GM23248 (cell line): ENCODE data around the gene PHLDB2. TPM values are rescaled to one million over a fixed set of nuclear protein-coding genes. Genes with fewer than 3 reads are reported as not detected.

Source experiments
- DNase-seq: peaks from one replicate; pipeline ENCODE4 v3.0.0-alpha.2; 2015
- H2AFZ ChIP-seq: fragments of 200-600 bp; sonication (generic); 2 replicates; pipeline ENCODE4 v1.6.1; 2016; ENCODE audit warnings: antibody characterized with exemption
- H3F3A ChIP-seq: fragments of 200-600 bp; sonication (generic); 2 replicates; pipeline ENCODE4 v1.6.1; 2016; ENCODE audit warnings: mild to moderate bottlenecking, antibody characterized with exemption, mixed run types; ENCODE audit not compliant: insufficient read depth
- H3K27ac ChIP-seq: fragments of 200-600 bp; sonication (generic); 2 replicates; pipeline ENCODE4 v1.5.1; 2016; ENCODE audit warnings: mild to moderate bottlenecking
- H3K27me3 ChIP-seq: fragments of 200-600 bp; sonication (generic); replicated peaks from 2 replicates; pipeline ENCODE4 v1.6.1; 2016; ENCODE audit warnings: mild to moderate bottlenecking; ENCODE audit not compliant: insufficient read depth
- H3K36me3 ChIP-seq: fragments of 200-600 bp; sonication (generic); 2 replicates; pipeline ENCODE4 v1.6.1; 2016; ENCODE audit warnings: low read depth, mild to moderate bottlenecking
- H3K4me1 ChIP-seq: fragments of 200-600 bp; sonication (generic); 2 replicates; pipeline ENCODE4 v1.6.1; 2016; ENCODE audit warnings: mild to moderate bottlenecking; ENCODE audit not compliant: insufficient read depth
- H3K4me2 ChIP-seq: fragments of 200-600 bp; sonication (generic); one replicate; pipeline ENCODE4 v1.6.1; 2016; ENCODE audit warnings: mild to moderate bottlenecking; ENCODE audit not compliant: unreplicated experiment
- H3K4me3 ChIP-seq: fragments of 200-600 bp; sonication (generic); 2 replicates; pipeline ENCODE4 v1.5.1; 2016; ENCODE audit warnings: mild to moderate bottlenecking
- H3K79me2 ChIP-seq: fragments of 200-600 bp; sonication (generic); 2 replicates; pipeline ENCODE4 v1.6.1; 2016; ENCODE audit warnings: mild to moderate bottlenecking; ENCODE audit not compliant: insufficient read depth
- H3K9ac ChIP-seq: fragments of 200-600 bp; sonication (generic); 2 replicates; pipeline ENCODE4 v1.6.1; 2016; ENCODE audit warnings: mild to moderate bottlenecking
- H3K9me2 ChIP-seq: fragments of 200-600 bp; sonication (generic); 2 replicates; pipeline ENCODE4 v1.6.1; 2016; ENCODE audit warnings: mixed run types, mild to moderate bottlenecking, moderate library complexity; ENCODE audit not compliant: insufficient read depth
- H3K9me3 ChIP-seq: fragments of 200-600 bp; sonication (generic); one replicate; pipeline ENCODE4 v1.6.1; 2017; ENCODE audit warnings: low read depth
- H4K20me1 ChIP-seq: fragments of 200-600 bp; sonication (generic); 2 replicates; pipeline ENCODE4 v1.6.0; 2016; ENCODE audit not compliant: insufficient read depth
- EZH2 ChIP-seq: fragments of 200-600 bp; sonication (generic); IDR thresholded peaks from 2 replicates; pipeline ENCODE4 v1.6.1; 2018; ENCODE audit warnings: antibody characterized with exemption, mild to moderate bottlenecking; ENCODE audit not compliant: insufficient read depth, poor library complexity, severe bottlenecking
- EZH2phosphoT487 ChIP-seq: fragments of 200-600 bp; sonication (generic); IDR thresholded peaks from 2 replicates; pipeline ENCODE4 v1.6.1; 2018; ENCODE audit warnings: antibody characterized with exemption, moderate library complexity, mild to moderate bottlenecking, low read depth; ENCODE audit not compliant: insufficient read depth
- WGBS, 2 experiments: methylation state at CpG; one replicate each; pipeline ENCODE4 v1.1.6; 2015 to 2017; ENCODE audit warnings: low lambda C conversion rate in 2 of 2, low coverage in 1 of 2; ENCODE audit errors: missing lambda C conversion rate in 2 of 2; 5-methylcytosine and 5-hydroxymethylcytosine counted together
- in situ Hi-C: fragments of 300-500 bp; cut with MboI; formaldehyde crosslinking; loops from 2 replicates; pipeline ENCODE4 v1.15.0; 2020
- polyA plus RNA-seq: library from polyadenylated mRNA; unstranded; fragments of >200 nt; fragmentation: Nextera tagmentation; extraction: Ambion mirVana; gene quantifications from 2 replicates; pipeline ENCODE4 v1.2.1, GENCODE V29; 2016
- total RNA-seq: library from RNA; depleted of rRNA; stranded (reverse); fragments of >200 nt; shearing (Covaris generic); gene quantifications from 2 replicates; pipeline ENCODE4 v1.2.3, GENCODE V29; 2014

The PHLDB2 gene
- total and polyA plus RNA-seq, 2 experiments from 2014 or later: 55.6 to 60.6 TPM

DNA sequence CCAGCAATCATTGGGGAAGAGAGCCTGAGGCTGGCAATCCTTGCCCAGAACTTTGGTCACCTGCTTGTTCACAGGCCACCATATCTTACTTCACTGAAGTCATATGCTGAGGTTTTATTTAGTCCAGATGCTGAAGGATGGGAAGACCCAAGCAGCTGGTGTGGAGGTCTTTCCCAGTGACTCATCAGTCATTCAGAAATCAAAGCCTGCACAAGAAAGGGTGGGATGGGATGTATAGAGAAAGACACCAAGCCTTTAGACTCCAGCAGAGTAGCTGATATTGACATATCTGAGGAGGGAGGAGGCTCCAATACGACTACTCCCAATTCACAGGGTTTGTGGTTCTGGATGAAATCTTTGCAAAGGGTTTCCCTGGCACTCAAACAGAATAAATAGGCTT lies 13.0 kb upstream of the PHLDB2 start:
- Histone ChIP-seq H3K4me3 (0 out of 2 replicates have a peak overlapping the region, but pooled peaks have one; percentile 24), H3K4me2 (peak overlapping the region; percentile 70), H3F3A (peaks cover 26% of the 10 kb centered on the region), H3K9me2 (0 out of 2 replicates have a peak, but pooled peaks cover 4% of the 10 kb centered on the region), H4K20me1 (no peaks in the 10 kb centered on the region), H2AFZ (no peak overlapping the region), H3K4me1 (peaks cover 37% of the 10 kb centered on the region), H3K9ac (peak overlapping the region; percentile 70), H3K9me3 (no peaks in the 10 kb centered on the region), H3K79me2 (no peaks in the 10 kb centered on the region), H3K27me3 (no peaks in the 10 kb centered on the region), H3K36me3 (no peaks in the 10 kb centered on the region), H3K27ac (peak overlapping the region; percentile 93)
- DNase-seq: peak; percentile 40
- WGBS, 2 experiments: 93 to 95% methylated on average over 1 of the region's 1 CpG
- in situ Hi-C loops: no loop called here
- TF ChIP-seq EZH2phosphoT487 (no peak), EZH2 (no peak)

- 0 to 3% methylated on average over 2 of the region's 2 CpGs for WGBS, 2 experiments
- in situ Hi-C loops: no loop called here
- TF ChIP-seq EZH2phosphoT487 (no peak), EZH2 (no peak)
- H3K27ac ChIP-seq: peak overlapping the region; percentile 93
- H3K9me3 ChIP-seq: no peaks in the 10 kb centered on the region
- no peaks in the 10 kb centered on the region for H3K79me2 ChIP-seq
- no peaks in the 10 kb centered on the region for H3K36me3 ChIP-seq
- peaks cover 33% of the 10 kb centered on the region for H3F3A ChIP-seq
- DNase-seq: peak; percentile 92
- no peak overlapping the region for H2AFZ ChIP-seq
- 0 out of 2 replicates have a peak, but pooled peaks cover 4% of the 10 kb centered on the region for H3K9me2 ChIP-seq
- H4K20me1 ChIP-seq: no peaks in the 10 kb centered on the region
- peaks cover 44% of the 10 kb centered on the region for H3K4me1 ChIP-seq
- H3K4me3 ChIP-seq: peak overlapping the region; percentile 24; the same call in 1 of the 2 replicates
- peak overlapping the region; percentile 70 for H3K9ac ChIP-seq
- no peaks in the 10 kb centered on the region for H3K27me3 ChIP-seq
- H3K4me2 ChIP-seq: peak overlapping the region; percentile 70
Measured at GRCh38 chr3:111846717-111847116, 12.3 kb upstream of the PHLDB2 start.

- no peak overlapping the region for H2AFZ ChIP-seq
- H3K9ac ChIP-seq: no peak overlapping the region
- H3K27me3 ChIP-seq: no peaks in the 10 kb centered on the region
- H3F3A ChIP-seq: peaks cover 36% of the 10 kb centered on the region
- no peaks in the 10 kb centered on the region for H3K9me2 ChIP-seq
- H3K79me2 ChIP-seq: no peaks in the 10 kb centered on the region
- no peaks in the 10 kb centered on the region for H3K36me3 ChIP-seq
- DNase-seq: peak; percentile 25
- no peak for TF ChIP-seq EZH2
- no peak for TF ChIP-seq EZH2phosphoT487
- peaks cover 53% of the 10 kb centered on the region for H3K4me1 ChIP-seq
- 100% methylated on average over 1 of the region's 1 CpG for WGBS, 2 experiments
- no peaks in the 10 kb centered on the region for H4K20me1 ChIP-seq
- no peak overlapping the region for H3K4me2 ChIP-seq
- no peak overlapping the region for H3K4me3 ChIP-seq
- H3K27ac ChIP-seq: peak overlapping the region; percentile 3; the same call in 1 of the 2 replicates
- in situ Hi-C loops: no loop called here
- H3K9me3 ChIP-seq: no peaks in the 10 kb centered on the region
Measured at GRCh38 chr3:111848283-111848682, 10.8 kb upstream of the PHLDB2 start.

GRCh38 chr3:111848778-111849177 lies 10.3 kb upstream of the PHLDB2 start:
- no peak overlapping the region for H3K9ac ChIP-seq
- no peak overlapping the region for H3K4me2 ChIP-seq
- H3K9me3 ChIP-seq: no peaks in the 10 kb centered on the region
- H2AFZ ChIP-seq: no peak overlapping the region
- no peaks in the 10 kb centered on the region for H3K27me3 ChIP-seq
- H3K79me2 ChIP-seq: no peaks in the 10 kb centered on the region
- 48 to 50% methylated on average over 2 of the region's 2 CpGs for WGBS, 2 experiments
- TF ChIP-seq EZH2phosphoT487: no peak
- no peak for TF ChIP-seq EZH2
- no peak for DNase-seq
- H3K9me2 ChIP-seq: no peaks in the 10 kb centered on the region
- peaks cover 53% of the 10 kb centered on the region for H3K4me1 ChIP-seq
- H3K4me3 ChIP-seq: no peak overlapping the region
- no peaks in the 10 kb centered on the region for H4K20me1 ChIP-seq
- in situ Hi-C loops: no loop called here
- H3K36me3 ChIP-seq: no peaks in the 10 kb centered on the region
- H3K27ac ChIP-seq: peak overlapping the region; percentile 3; the same call in 1 of the 2 replicates
- peaks cover 36% of the 10 kb centered on the region for H3F3A ChIP-seq

DNA sequence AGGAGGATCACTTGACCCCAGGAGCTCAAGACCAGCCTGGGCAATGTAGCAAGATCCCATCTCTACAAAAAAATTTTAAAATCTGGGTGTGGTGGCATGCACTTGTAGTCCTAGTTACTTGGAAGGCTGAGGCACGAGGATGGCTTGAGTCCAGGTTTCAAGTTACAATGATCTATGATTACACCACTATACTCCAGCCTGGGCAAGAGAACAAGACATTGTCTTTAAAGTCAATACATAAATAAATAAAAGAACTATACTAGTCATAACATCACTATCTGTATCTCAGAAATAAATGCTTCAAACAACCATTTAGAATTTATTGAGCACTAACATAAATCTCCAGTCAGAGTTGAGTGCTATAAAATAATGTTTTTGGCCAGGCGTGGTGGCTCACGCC lies 8.5 kb upstream of the PHLDB2 start:
- no peaks in the 10 kb centered on the region for H3K27me3 ChIP-seq
- peak; percentile 46 for DNase-seq

More for the DNA sequence above, 8.5 kb upstream of the PHLDB2 start:
- Histone ChIP-seq H3K4me3 (no peak overlapping the region), H3K4me2 (no peak overlapping the region), H3K36me3 (no peaks in the 10 kb centered on the region), H2AFZ (no peak overlapping the region), H3K9ac (no peak overlapping the region), H3K4me1 (peaks cover 52% of the 10 kb centered on the region), H3F3A (peaks cover 34% of the 10 kb centered on the region), H3K27ac (peak overlapping the region; percentile 74; the same call in 1 of the 2 replicates), H4K20me1 (no peaks in the 10 kb centered on the region), H3K9me3 (no peaks in the 10 kb centered on the region), H3K9me2 (no peaks in the 10 kb centered on the region), H3K79me2 (no peaks in the 10 kb centered on the region)
- WGBS, 2 experiments: 68 to 73% methylated on average over 3 of the region's 3 CpGs
- in situ Hi-C loops: no loop called here
- TF ChIP-seq EZH2: no peak
